NOMO-1 treated with DMSO at 0.1 percent for 48 hours (cell line): ENCODE results near the gene VAV1.
"Not testable (repeated sequence)": the region's sequence is repeated elsewhere in the genome, so short reads cannot be mapped to it uniquely, and the experiment has no call there.

ENCODE experiments used
- DNase-seq: peaks from one replicate; lab custom pipeline; 2025; ENCODE audit not compliant: unreplicated experiment; lab: John Stamatoyannopoulos, UW

Gene VAV1

GRCh38 chr19:6779206-6779605, 6.7 kb downstream of the VAV1 start:
- no peak for DNase-seq

- DNase-seq, result no peak
Observed at GRCh38 chr19:6787393-6787792, 14.9 kb downstream of the VAV1 start.

DNA sequence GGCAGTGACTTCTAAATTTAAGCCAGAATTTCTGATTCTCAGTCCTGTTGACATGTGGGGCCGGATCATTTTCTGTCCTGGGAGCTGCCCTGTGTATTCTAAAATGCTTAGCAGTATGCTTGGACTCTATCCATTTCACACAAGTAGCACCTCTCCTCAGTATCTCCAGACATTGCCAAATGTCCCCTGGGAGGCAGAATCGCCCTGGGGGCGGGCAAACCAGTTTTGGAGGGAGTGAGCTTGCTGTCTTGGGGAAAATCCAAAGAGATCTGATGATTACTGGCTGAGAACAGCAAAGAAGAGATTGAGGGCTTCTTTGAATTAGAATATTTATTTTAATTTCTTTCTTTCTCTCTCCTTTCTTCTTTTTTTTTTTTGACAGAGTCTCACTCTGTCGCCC, 16.4 kb downstream of the VAV1 start:
- DNase-seq, result no peak

DNA sequence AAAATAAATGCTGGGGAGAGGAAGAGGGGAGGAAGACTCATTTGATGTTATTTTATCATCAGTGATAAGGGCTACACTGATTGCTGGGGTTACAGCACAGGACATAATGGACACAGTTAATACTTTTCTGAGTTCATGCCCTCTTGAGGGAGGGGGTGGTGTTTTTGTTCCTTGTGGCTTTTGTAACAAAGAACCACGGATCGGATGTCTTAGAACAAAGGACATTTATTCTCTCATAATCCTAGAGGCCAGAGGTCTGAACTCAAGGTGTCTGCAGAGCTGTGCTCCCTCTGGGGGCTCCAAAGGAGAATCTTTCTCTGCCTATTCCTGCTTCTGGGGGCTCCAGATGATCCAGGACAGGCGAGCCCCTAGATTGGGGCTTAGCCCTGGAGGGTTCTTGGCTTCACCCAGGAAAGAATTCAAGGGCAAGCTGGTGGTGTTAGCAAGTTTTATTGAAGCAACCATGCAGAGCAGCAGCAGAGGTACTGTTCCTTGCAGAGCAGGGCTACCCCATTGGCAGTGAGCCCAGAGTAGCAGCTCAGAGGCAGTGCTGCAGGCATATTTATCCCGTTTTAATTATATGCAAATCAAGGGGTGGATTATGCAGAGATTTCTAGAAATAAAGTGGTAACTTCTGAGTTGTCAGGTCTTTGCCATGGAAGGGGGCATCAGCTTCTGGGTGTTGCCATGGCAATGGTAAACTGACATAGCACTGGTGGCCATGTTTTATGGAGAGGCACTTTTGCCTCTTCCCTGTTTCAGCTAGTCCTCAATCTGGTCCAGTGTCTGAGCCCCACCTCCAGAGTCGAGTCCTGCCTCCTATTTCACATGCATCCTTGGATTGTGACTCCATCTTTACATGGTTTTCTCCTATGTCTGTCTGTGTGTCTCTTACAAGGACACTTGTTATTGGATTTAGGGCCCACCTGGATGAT, 18.0 kb downstream of the VAV1 start:
- DNase-seq, result no peak

GRCh38 chr19:6791237-6791636, 18.7 kb downstream of the VAV1 start:
- DNase-seq, result no peak

- DNase-seq, result no peak
Observed at GRCh38 chr19:6793411-6793810, 20.9 kb downstream of the VAV1 start.

DNA sequence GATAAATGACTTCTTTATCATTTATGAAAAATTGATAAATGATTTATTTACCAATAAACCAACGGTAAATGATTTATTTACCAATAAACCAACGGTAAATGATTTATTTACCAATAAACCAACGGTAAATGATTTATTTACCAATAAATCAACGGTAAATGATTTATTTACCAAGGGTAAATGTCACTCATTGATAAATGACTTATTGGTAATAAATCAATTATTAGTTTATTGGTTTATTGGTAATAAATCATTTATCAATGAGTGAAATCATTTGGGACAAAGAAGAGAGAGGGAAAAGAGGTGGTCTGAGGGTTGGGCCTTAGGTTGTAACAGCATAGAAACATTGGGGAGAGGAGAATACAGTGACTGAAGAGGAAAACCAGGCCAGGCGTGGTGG, 21.5 kb downstream of the VAV1 start:
- DNase-seq, result no peak

DNA sequence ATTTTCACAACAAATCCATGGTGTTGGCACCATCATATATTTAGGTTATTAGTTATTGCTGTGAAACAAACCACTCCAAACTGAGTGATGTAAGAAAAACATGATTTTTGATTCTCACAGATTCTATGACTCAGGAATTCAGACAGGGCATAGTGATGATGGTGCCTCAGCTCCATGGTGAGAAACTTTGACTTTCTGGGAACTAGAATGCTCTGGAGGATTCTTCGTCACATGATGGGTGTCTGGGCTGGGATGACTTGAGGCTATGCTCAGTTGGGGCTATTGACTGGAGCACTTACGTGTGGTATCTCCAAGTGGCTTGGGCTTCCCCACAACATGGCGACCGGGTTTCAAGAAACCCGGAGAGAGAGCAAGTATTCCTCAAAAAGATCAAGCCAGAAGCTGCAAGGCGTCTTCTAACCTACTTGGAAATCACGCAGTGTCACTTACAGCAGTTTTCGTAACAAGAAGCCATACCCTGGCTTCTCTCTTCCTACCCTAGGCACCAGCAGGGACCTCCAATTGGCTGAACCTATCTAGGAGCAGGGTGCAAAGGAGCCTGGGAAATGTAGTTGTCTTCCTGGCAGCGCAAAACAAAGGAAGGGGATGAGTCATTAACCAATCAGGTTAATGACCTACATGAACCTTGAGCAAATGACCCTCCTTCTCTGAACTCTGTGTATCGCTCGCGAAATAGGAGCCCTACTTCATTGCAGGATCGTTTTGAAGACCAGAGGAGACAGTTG, 22.4 kb downstream of the VAV1 start:
- no peak for DNase-seq

GRCh38 chr19:6796278-6796677, 23.8 kb downstream of the VAV1 start:
- no peak for DNase-seq

DNA sequence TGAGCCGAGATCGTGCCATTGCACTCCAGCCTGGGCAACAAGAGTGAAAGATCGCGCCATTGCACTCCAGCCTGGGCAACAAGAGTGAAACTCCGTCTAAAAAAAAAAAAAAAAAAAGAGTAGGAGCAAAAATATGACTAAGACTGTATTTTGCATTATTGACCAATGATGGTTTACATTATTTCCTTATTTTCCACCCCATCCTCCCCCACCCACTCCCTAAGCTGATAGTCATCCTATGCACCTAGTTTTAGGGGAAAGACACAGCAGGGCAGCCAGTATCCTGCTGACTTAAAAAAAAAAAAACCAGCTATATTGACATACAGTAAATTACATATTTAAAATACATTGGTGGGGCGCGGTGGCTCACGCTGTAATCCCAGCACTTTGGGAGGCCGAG, 25.1 kb downstream of the VAV1 start:
- DNase-seq, result no peak

DNA sequence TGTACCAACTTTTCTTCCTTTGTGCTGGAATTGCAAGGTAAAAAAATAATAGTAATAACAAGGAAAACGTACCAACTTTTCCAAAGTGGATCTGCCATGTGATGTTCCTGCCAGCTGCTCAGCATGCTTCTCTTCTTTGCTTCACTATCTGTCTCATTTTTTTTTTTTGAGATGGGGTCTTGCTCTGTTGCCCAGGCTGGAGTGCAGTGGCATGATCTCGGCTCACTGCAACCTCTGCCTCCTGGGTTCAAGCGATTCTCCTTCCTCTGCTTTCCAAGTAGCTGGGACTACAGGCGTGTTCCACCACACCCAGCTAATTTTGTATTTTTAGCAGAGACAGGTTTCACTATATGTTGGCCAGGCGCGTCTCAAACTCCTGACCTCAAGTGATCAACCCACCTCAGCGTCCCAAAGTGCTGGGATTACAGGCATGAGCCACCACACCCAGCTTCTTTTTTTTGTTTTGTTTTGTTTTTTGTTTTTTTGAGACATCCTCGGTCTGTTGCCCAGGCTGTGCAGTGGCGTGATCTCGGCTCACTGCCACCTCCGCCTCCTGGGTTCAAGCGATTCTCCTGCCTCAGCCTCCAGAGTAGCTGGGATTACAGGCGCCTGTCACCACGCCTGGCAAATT, 27.8 kb downstream of the VAV1 start:
- DNase-seq, result not testable (repeated sequence)

GRCh38 chr19:6800991-6801484, 28.5 kb downstream of the VAV1 start:
- no peak for DNase-seq

- peak; percentile 73 for DNase-seq
Observed at GRCh38 chr19:6801485-6802086, 29.1 kb downstream of the VAV1 start.

DNA sequence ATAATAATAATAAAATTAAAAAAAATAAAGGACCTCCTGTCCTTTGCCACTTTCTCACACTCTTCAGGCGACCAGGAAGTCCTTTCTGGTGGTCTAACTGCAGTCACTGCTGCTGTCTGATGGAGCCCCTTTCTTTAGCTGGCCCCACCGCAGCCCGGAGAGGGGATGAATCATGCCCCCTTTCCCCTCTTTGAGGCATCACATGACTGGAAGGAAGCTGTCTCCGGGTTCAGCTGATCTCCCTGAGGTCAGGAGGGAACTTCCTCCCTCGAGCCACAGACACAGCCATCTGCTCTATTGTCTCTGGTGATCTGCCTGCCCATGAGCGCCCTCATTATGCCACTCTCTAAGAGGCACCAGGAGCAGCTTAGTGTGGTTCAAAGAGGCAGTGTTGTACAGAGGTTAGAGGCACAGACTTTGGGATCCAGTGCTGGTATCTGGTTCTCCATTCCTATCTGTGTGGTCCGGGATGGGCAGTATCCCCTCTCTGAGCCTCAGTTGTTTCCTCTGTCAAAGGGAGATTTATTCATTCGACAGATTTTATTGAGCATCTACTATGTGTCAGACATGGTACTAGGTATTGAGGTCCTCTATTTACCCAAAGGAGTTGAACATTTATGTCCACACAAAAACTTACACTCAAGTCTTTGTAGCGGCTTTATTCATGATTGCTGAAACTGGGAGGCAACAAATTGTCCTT, 30.0 kb downstream of the VAV1 start:
- peak; percentile 94 for DNase-seq

GRCh38 chr19:6803036-6803404, 30.5 kb downstream of the VAV1 start:
- peak; percentile 77 for DNase-seq

DNA sequence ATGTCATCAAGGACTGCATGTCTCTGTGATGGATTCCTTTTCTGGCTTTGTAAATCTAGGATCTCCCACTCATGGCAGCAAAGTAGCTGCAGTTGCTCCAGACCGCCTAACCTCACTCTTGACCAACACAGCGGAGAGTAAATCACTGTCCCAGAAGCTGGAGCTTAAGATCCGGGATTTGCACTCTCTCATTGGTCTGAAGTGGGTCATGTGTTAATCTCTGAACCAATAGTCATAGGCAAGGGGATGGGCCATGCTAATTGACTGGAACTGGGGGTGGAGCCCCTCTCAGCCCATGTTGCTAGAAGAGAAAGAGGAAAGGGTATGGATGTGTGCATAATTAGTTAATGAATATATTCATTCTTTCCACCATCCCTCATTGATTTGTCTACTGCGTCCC, 34.0 kb downstream of the VAV1 start:
- DNase-seq, result no peak

- no peak for DNase-seq
Observed at GRCh38 chr19:6807291-6807690, 34.8 kb downstream of the VAV1 start.

GRCh38 chr19:6808494-6808893, 36.0 kb downstream of the VAV1 start:
- DNase-seq, result no peak

DNA sequence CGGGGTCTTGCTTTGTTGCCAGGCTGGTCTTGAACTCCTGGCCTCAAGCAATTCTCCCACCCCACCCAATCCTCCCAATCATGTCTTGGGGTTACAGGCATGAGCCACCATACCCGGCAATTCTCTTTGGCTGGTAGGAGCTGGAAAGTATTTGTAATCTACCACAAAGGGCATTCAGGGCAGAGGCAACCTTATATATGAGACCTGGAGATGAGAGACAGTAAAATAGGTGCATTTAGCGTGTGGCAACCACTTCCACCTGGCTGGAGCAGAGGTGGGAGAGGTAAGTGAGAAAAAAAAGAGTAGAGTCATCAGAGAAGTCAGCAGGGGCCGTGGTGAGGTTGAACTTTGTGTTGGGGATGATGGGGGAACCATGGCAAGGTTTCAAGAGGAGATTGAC, 36.8 kb downstream of the VAV1 start:
- no peak for DNase-seq

GRCh38 chr19:6811378-6811777, 38.9 kb downstream of the VAV1 start:
- DNase-seq, result no peak

DNA sequence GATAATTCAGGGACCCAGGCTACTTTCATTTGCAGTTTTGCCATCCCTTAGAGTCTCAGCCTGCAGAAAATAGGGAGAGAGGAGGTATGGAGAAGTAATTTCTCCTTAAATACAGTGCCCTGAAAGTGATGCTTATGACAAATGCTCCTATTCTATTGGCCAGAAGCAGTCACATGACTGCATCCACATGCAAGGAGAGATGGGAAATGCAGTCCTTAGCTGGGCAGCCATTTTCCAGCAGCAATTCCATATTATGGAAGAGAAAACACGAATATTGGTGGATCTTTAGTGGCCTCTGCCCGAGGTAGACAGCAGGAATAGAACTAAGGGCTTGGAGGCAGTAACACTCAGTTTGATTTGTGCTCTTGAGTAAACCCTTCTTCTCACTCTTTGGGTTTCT, 39.4 kb downstream of the VAV1 start:
- peak; percentile 23 for DNase-seq
